NCI-H460 (cell line): ENCODE results near the gene TJAP1. TPM values are rescaled to one million over a fixed set of nuclear protein-coding genes. Genes with fewer than 3 reads are reported as not detected.

Source experiments
- DNase-seq: peaks from one replicate; pipeline ENCODE4 v3.0.0-alpha.2; 2016; ENCODE audit warnings: low read depth; ENCODE audit errors: extremely low read depth
- total RNA-seq: library from RNA; depleted of rRNA; stranded (reverse); fragments of >200 nt; shearing (Covaris generic); gene quantifications from 2 replicates; pipeline ENCODE4 v1.2.3, GENCODE V29; 2014

Gene TJAP1
- total RNA-seq, 1 experiment from 2014 or later, result 21.3 TPM

GRCh38 chr6:43500921-43501320, 23.6 kb downstream of the TJAP1 start:
- no peak for DNase-seq

GRCh38 chr6:43502666-43503065, 25.3 kb downstream of the TJAP1 start:
- no peak for DNase-seq

DNA sequence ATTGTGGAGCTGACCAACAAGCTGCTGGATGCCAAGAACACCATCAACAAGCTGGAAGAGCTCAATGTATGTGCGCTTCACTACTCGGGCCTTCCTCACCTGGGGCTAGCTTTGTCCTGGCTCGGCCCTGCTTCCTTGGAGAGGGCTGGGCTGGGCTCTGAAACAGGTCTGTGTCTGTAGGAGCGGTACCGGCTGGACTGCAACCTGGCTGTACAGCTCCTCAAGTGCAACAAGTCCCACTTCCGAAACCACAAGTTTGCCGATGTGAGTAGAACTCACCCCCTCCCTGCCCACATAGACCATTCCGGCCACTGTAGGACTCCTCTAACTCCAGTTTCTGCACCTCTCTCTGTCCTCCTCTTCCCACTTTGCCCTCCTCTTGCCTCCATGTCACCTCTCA, 26.1 kb downstream of the TJAP1 start:
- no peak for DNase-seq

DNA sequence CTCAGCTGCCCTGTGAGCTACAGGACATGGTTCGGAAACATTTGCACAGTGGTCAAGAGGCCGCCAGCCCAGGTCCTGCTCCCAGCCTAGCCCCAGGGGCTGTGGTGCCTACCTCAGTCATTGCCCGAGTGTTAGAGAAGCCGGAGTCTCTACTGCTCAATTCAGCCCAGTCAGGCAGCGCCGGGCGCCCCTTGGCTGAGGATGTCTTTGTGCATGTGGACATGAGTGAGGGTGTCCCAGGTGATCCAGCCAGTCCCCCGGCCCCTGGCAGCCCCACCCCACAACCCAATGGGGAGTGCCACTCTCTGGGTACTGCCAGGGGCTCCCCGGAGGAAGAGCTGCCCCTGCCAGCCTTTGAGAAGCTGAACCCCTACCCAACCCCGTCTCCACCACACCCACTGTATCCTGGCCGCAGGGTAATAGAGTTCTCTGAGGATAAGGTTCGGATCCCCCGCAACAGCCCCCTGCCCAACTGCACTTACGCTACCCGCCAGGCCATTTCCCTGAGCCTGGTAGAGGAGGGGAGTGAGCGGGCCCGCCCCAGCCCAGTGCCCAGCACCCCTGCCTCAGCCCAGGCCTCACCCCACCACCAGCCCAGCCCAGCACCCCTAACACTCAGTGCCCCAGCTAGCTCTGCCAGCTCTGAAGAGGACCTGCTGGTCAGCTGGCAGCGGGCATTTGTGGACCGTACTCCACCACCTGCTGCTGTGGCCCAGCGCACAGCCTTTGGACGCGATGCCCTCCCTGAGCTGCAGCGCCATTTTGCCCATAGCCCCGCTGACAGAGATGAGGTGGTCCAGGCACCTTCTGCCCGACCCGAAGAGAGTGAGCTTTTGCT, 27.6 kb downstream of the TJAP1 start:
- no peak for DNase-seq

- DNase-seq, result no peak
These were observed 28.3 kb downstream of the TJAP1 start for GRCh38 chr6:43505718-43506117.

DNA sequence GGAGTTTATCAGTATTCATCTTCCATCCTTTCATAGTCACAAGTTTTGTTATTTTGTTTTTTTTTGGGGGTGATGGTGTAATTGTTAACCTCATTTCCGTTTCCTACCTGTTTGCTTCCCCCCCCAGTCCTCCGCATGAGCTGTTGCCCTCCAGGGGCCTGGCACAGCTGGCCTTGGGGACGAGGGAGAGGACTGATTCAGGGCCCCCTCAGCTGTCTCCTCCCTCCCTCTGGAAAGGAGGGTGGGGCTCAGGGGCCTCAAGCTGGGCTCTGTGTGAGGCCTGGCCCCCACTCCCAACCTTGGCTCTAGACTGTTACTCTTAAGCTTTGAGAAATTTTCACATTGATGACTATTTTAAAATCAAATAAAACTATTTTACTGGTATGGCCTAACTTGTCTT, 28.8 kb downstream of the TJAP1 start:
- no peak for DNase-seq

GRCh38 chr6:43506667-43507471, 29.5 kb downstream of the TJAP1 start:
- peak; percentile 67 for DNase-seq

DNA sequence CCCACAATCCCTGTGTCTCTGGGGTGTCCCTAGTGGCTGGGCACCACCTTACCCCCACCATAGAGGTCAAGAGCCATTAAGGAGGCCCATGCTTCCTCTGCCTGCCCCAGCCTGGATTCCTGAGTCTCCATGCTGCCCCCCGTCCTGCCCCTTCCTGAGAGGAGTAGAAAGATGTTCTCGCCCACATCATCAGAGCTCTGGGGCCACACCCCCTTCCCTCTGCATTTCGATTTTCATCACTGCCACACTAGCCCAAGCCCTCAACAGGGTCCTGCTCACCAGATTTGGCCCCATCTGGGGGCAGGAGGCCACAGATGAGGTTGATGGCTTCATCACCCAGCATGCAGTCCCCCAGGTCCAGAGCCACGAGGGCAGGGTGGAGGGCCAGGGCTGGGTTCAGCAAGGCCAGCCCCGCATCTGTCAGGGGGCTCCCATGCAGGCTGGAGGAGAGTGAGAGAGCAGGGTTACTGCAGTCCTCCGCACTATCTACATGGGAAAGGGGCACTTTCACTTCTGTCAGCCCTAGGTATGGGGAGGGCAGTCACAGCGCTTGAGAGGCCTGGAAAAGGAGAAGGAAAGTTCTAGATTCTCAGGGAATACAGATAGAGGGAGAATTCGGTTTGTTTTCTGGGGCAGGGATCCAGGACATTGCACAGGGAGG, 31.2 kb downstream of the TJAP1 start:
- no peak for DNase-seq

- DNase-seq, result no peak
These were observed 32.0 kb downstream of the TJAP1 start for GRCh38 chr6:43509142-43509983.

- DNase-seq, result peak; percentile 60
These were observed 32.8 kb downstream of the TJAP1 start, which contains the start of gene LRRC73 for GRCh38 chr6:43509984-43510826. LRRC73 (minus strand) TSS chr6:43510346; CDS start chr6:43509785, 561 bp downstream.

DNA sequence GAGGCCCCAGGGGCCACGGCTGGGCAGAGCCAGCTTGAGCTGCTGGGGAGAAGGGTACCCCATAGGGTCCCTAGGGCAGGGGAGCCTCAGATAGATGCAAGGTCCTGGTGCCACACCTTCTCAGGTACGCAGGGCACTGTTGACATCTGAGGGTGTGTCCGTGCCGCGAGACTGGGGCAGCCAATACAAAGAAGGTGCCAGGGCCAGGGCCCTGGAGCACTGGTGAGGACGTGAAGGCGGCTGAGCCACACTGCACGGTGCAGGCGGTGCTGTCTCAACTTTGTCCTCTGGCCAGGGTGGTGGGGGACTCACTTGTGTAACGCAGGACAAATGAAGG, 33.4 kb downstream of the TJAP1 start:
- no peak for DNase-seq

DNA sequence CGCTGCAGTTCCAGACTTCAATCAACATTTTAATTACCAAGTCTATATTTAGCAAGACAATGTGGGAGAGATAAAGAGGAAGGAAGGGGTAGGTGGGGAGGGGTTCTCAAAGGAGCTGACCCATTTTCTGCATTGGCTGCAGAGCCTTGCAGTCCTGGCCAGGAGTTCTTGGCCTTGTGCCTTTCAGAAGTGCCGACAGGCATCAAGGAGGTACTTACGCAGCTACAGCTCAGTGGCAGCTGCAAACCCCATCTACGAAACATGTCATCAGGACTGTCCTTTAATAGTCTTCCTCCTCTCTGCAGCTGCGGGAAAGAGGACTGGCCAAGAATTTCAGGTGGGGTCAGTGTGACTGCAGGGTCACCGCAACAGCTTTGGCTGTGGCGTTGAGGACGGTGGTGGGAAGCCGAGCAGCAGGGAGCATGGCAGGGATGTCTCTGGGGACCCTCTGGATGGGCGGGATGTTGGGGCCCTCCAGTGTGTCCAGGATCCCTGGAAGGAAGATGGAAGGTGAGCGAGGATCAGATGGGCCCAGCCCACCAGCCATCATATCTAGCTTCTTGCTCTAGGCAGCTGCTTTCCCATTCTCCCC, 34.5 kb downstream of the TJAP1 start:
- DNase-seq, result no peak

DNA sequence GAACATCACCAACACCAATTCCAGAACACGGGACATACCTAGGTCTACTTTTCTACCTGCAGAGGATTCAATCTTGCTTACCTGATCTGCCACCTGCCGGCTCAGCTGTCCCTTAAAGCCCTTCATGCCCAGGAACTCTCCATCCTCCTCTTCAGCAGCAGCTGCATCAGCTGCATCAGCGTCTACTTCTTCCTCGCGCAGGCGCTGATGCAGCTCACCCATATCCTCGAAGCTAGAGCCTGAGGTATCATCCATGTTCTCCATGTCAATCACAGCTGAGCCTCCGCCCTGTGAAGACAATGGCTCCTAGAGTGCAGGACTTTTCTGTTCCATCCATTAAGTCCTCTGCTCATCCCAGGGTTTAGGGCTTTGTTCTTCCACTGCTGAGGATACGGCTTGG, 38.4 kb downstream of the TJAP1 start:
- DNase-seq, result no peak

DNA sequence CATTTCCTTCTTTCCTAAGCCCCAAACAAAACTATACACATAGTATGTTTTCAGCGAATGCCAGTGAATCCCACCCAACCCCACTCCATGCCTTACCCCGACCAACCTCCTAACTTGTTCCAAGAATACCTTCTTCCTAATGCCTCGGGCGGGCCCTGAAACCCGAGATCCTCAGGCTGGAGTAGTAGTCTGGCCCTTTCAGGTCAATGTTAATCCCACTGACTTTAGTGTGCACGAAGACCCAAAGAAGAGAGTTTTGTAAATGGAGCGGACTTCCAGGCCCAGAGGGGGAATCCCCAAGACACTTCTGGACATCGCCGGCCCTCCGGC, 39.0 kb downstream of the TJAP1 start:
- no peak for DNase-seq

GRCh38 chr6:43516697-43517504, 39.5 kb downstream of the TJAP1 start, which contains the start of the genes POLR1C and YIPF3:
POLR1C (plus strand) TSS chr6:43517089; CDS start chr6:43517110, 21 bp downstream.
YIPF3 (minus strand) TSS chr6:43516926; CDS start chr6:43516807, 119 bp downstream.
- DNase-seq, result peak; percentile 97

GRCh38 chr6:43517505-43518357, 40.4 kb downstream of the TJAP1 start:
- no peak for DNase-seq

- no peak for DNase-seq
These were observed 42.7 kb downstream of the TJAP1 start for GRCh38 chr6:43520097-43520496.
